Fibroblast of mammary gland (primary cell): ENCODE results near the gene HAPLN3.

Experiments used
- DNase-seq: peaks from one replicate; pipeline ENCODE4 v3.0.0-alpha.2; 2010; ENCODE audit warnings: low read depth
- H3K4me3 ChIP-seq: 2 replicates; pipeline ENCODE4 v1.5.1; 2011; ENCODE audit warnings: low read depth, mild to moderate bottlenecking, low read length, moderate library complexity; ENCODE audit not compliant: control insufficient read depth
- TF ChIP-seq, protein P1 (sequence below): conservative IDR thresholded peaks from 2 replicates; pipeline ENCODE4 v1.5.1; 2011; ENCODE audit warnings: low read depth, low read length, inconsistent platforms; ENCODE audit not compliant: control insufficient read depth, insufficient read depth

The HAPLN3 gene

GRCh38 chr15:88900982-88901418 lies 5.7 kb upstream of the HAPLN3 start:
- no peak overlapping the region for H3K4me3 ChIP-seq
- no peak for DNase-seq
- TF ChIP-seq, protein P1, sequence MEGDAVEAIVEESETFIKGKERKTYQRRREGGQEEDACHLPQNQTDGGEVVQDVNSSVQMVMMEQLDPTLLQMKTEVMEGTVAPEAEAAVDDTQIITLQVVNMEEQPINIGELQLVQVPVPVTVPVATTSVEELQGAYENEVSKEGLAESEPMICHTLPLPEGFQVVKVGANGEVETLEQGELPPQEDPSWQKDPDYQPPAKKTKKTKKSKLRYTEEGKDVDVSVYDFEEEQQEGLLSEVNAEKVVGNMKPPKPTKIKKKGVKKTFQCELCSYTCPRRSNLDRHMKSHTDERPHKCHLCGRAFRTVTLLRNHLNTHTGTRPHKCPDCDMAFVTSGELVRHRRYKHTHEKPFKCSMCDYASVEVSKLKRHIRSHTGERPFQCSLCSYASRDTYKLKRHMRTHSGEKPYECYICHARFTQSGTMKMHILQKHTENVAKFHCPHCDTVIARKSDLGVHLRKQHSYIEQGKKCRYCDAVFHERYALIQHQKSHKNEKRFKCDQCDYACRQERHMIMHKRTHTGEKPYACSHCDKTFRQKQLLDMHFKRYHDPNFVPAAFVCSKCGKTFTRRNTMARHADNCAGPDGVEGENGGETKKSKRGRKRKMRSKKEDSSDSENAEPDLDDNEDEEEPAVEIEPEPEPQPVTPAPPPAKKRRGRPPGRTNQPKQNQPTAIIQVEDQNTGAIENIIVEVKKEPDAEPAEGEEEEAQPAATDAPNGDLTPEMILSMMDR = no peak

- TF ChIP-seq, protein P1 = no peak
- no peak overlapping the region for H3K4me3 ChIP-seq
- peak; percentile 45 for DNase-seq
Measured at GRCh38 chr15:88900309-88900981, 5.1 kb upstream of the HAPLN3 start.

GRCh38 chr15:88899251-88899650 lies 3.9 kb upstream of the HAPLN3 start:
- no peak overlapping the region for H3K4me3 ChIP-seq
- TF ChIP-seq, protein P1 = no peak
- DNase-seq = no peak

GRCh38 chr15:88898736-88899135 lies 3.4 kb upstream of the HAPLN3 start:
- TF ChIP-seq, protein P1 = no peak
- DNase-seq = no peak
- H3K4me3 ChIP-seq = no peak overlapping the region

GRCh38 chr15:88897456-88898194 lies 2.3 kb upstream of the HAPLN3 start:
- TF ChIP-seq, protein P1 = peak; percentile 70
- H3K4me3 ChIP-seq = no peak overlapping the region
- peak; percentile 74 for DNase-seq

DNA sequence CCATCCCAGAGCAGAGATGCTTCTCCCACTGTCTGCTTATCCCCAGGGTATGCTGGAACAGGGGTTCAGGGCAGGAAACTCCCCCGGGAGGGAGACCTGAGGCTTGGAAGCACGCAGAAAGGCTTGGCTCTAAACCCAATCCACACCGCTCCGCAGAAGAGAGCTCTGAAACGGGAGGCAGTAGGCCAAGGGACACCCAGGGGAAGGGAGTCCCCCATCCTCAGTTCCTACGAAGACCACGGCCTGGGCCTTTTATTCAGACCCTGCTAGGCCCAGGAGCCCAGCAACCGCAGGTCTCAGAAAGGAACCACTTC lies 1.8 kb upstream of the HAPLN3 start:
- H3K4me3 ChIP-seq = no peak overlapping the region
- TF ChIP-seq, protein P1 = no peak
- DNase-seq = no peak
